ENCODE results near the gene MYCBP. TPM values are rescaled to one million over a fixed set of nuclear protein-coding genes. Genes with fewer than 3 reads are reported as not detected.

MYCBP gene
- total RNA-seq, 1 experiment from 2014 or later = 27.7 TPM

DNA sequence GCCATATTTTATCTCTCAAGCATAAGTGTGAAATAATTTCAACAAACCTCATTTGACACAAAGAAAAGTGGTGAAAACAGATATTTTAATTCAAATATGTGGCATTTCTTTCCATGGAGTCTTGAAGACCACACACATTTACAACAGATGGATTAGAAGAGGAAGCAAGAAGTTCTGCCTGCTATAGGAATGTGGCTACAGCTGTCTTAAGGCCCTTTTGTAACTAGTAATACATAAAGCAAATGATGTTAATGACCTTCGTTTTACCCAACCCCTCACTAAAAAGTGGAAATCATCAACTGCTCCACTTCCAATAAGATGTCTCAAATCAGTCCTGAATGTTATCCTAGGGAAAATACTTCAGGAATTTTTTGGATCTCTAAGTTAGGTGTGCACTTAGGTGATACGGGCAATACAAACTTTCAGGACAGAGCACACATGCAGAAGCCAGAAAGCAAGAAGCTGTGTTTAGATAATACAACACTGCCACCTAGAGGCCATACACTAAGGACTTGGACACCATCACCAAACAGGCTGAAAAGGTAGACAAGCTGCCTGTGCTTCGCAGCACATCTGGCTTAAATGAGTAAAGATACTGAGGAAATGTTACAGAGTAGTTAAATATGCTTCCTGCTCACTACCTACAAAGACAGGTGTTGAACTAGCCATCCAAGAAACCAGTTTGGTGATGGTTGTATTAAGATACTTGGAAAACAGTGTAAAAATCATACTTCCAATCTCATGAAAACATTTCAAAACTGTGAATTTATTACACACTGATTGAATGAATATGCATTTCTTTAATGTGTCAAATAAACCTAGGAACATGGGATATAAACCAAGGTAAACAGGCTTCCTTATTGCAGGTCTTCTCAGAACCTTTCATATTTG, 38.0 kb downstream of the MYCBP start:
- DNase-seq = peak; percentile 42 to 67
- CTCF ChIA-PET = interaction anchor here (0.5 to 1.3 kb wide), 5 partner anchors 10 to 106 kb away, joined by 3 to 4 read pairs (median 3); no protein-coding TSS in a partner anchor
- peaks cover 17% of the 10 kb centered on the region for H3K36me3 Mint-ChIP-seq (ENCODE audit: insufficient read depth, unreplicated experiment)
- peaks cover 5% of the 10 kb centered on the region for H3K27me3 Mint-ChIP-seq (ENCODE audit: insufficient read depth, unreplicated experiment)
- TF ChIP-seq, protein P1, sequence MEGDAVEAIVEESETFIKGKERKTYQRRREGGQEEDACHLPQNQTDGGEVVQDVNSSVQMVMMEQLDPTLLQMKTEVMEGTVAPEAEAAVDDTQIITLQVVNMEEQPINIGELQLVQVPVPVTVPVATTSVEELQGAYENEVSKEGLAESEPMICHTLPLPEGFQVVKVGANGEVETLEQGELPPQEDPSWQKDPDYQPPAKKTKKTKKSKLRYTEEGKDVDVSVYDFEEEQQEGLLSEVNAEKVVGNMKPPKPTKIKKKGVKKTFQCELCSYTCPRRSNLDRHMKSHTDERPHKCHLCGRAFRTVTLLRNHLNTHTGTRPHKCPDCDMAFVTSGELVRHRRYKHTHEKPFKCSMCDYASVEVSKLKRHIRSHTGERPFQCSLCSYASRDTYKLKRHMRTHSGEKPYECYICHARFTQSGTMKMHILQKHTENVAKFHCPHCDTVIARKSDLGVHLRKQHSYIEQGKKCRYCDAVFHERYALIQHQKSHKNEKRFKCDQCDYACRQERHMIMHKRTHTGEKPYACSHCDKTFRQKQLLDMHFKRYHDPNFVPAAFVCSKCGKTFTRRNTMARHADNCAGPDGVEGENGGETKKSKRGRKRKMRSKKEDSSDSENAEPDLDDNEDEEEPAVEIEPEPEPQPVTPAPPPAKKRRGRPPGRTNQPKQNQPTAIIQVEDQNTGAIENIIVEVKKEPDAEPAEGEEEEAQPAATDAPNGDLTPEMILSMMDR (IDR thresholded peaks at IDR 0.05; ENCODE audit: insufficient read depth in 1 of 2, low read depth in 1 of 2, low read length in 1 of 2, severe bottlenecking in 1 of 2, unreplicated experiment in 1 of 2) = peak; percentile 46 to 56
- H3K4me1 Mint-ChIP-seq (ENCODE audit: low read depth, unreplicated experiment) = no peaks in the 10 kb centered on the region
- H3K27ac Mint-ChIP-seq (ENCODE audit: unreplicated experiment) = no peak overlapping the region
- Histone ChIP-seq H3K27me3 (replicated peaks; ENCODE audit: control insufficient read depth, insufficient read depth, low read length) (no peaks in the 10 kb centered on the region), H3K4me1 (no peaks in the 10 kb centered on the region), H3K4me3 (ENCODE audit: low read depth, low read length) (no peak overlapping the region), H3K9me3 (no peaks in the 10 kb centered on the region), H3K36me3 (ENCODE audit: control insufficient read depth, insufficient read depth, low read length) (no peaks in the 10 kb centered on the region)
- no peak overlapping the region for H3K4me3 Mint-ChIP-seq (ENCODE audit: unreplicated experiment)
- intact Hi-C loops (cut with micrococcal nuclease; ENCODE audit: unreplicated experiment) = loop anchor here (5.0 to 10.0 kb wide), 2 partner anchors 230 to 808 kb away; no protein-coding TSS in a partner anchor
- POLR2A ChIA-PET = no interaction called here
- BruUV-seq (replicated peaks) = no TSS peak
- no peaks in the 10 kb centered on the region for H3K9me3 Mint-ChIP-seq (ENCODE audit: unreplicated experiment)

DNA sequence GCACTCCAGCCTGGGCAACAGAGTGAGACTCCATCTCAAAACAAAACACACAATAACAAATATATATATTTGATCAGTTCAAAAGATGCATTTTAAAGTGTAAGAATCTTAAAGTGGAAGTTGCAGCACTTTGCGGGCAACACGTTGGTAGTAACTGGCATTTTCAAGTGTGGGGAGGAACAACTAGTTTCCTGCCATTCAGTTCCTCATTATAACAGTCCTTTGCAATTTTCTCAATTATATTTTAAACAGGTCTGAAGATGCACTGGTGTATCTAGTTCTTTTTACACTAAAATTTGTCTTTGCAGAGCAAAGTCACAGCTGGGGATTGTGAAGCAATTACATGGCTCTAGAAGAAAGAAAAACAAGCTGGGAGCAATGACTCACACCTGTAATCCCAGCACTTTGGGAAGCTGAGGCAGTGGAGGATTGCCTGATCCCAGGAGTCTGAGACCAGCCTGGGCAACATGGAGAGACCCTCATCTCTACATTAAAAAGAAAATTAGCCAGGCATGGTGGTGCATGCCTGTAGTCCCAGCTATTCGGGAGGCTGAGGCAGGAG, 38.8 kb downstream of the MYCBP start:
- H3K27me3 Mint-ChIP-seq (ENCODE audit: insufficient read depth, unreplicated experiment) = peaks cover 7% of the 10 kb centered on the region
- ChIA-PET POLR2A (no interaction called here), CTCF (interaction anchor here (0.8 to 1.3 kb wide), 2 partner anchors 13 to 15 kb away, joined by 3 read pairs; no protein-coding TSS in a partner anchor)
- TF ChIP-seq, protein P1 (IDR thresholded peaks at IDR 0.05; ENCODE audit: insufficient read depth in 1 of 2, low read depth in 1 of 2, low read length in 1 of 2, severe bottlenecking in 1 of 2, unreplicated experiment in 1 of 2) = no peak
- no peaks in the 10 kb centered on the region for H3K4me1 Mint-ChIP-seq (ENCODE audit: low read depth, unreplicated experiment)
- H3K4me3 ChIP-seq (ENCODE audit: low read depth, low read length) = no peak overlapping the region
- BruUV-seq (replicated peaks) = no TSS peak
- no peak for DNase-seq
- no peaks in the 10 kb centered on the region for H3K9me3 Mint-ChIP-seq (ENCODE audit: unreplicated experiment)
- H3K27me3 ChIP-seq (replicated peaks; ENCODE audit: control insufficient read depth, insufficient read depth, low read length) = no peaks in the 10 kb centered on the region
- H3K36me3 ChIP-seq (ENCODE audit: control insufficient read depth, insufficient read depth, low read length) = no peaks in the 10 kb centered on the region
- H3K4me3 Mint-ChIP-seq (ENCODE audit: unreplicated experiment) = no peak overlapping the region
- no peak overlapping the region for H3K27ac Mint-ChIP-seq (ENCODE audit: unreplicated experiment)
- no peaks in the 10 kb centered on the region for H3K9me3 ChIP-seq
- intact Hi-C loops (cut with micrococcal nuclease; ENCODE audit: unreplicated experiment) = loop anchor here (10.0 kb wide), 1 partner anchor 230 kb away; no protein-coding TSS in a partner anchor
- H3K4me1 ChIP-seq = no peaks in the 10 kb centered on the region
- H3K36me3 Mint-ChIP-seq (ENCODE audit: insufficient read depth, unreplicated experiment) = peaks cover 11% of the 10 kb centered on the region

GRCh38 chr1:38833146-38833545, 40.0 kb downstream of the MYCBP start:
- intact Hi-C loops (cut with micrococcal nuclease; ENCODE audit: unreplicated experiment) = loop anchor here (10.0 kb wide), 1 partner anchor 228 kb away; no protein-coding TSS in a partner anchor
- Histone ChIP-seq H3K36me3 (ENCODE audit: control insufficient read depth, insufficient read depth, low read length) (no peaks in the 10 kb centered on the region), H3K27me3 (replicated peaks; ENCODE audit: control insufficient read depth, insufficient read depth, low read length) (no peaks in the 10 kb centered on the region), H3K9me3 (no peaks in the 10 kb centered on the region), H3K4me3 (ENCODE audit: low read depth, low read length) (no peak overlapping the region), H3K4me1 (no peaks in the 10 kb centered on the region)
- CTCF ChIA-PET = interaction anchor here (0.8 kb wide), 1 partner anchor 14 kb away, joined by 3 read pairs; no protein-coding TSS in a partner anchor
- no peaks in the 10 kb centered on the region for H3K36me3 Mint-ChIP-seq (ENCODE audit: insufficient read depth, unreplicated experiment)
- DNase-seq = no peak
- BruUV-seq (replicated peaks) = no TSS peak
- POLR2A ChIA-PET = no interaction called here
- H3K4me3 Mint-ChIP-seq (ENCODE audit: unreplicated experiment) = no peak overlapping the region
- H3K9me3 Mint-ChIP-seq (ENCODE audit: unreplicated experiment) = no peaks in the 10 kb centered on the region
- no peaks in the 10 kb centered on the region for H3K4me1 Mint-ChIP-seq (ENCODE audit: low read depth, unreplicated experiment)
- no peak overlapping the region for H3K27ac Mint-ChIP-seq (ENCODE audit: unreplicated experiment)
- peaks cover 10% of the 10 kb centered on the region for H3K27me3 Mint-ChIP-seq (ENCODE audit: insufficient read depth, unreplicated experiment)
- TF ChIP-seq, protein P1 (IDR thresholded peaks at IDR 0.05; ENCODE audit: insufficient read depth in 1 of 2, low read depth in 1 of 2, low read length in 1 of 2, severe bottlenecking in 1 of 2, unreplicated experiment in 1 of 2) = no peak
